K562 (cell line): ENCODE measurements around the gene ZFTA. TPM values are rescaled to one million over a fixed set of nuclear protein-coding genes. Genes with fewer than 3 reads are reported as not detected.

Source experiments
- HDAC3 ChIP-seq: fragments of 450-650 bp; IDR thresholded peaks from 2 replicates; pipeline ENCODE4 v1.6.1; 2018; ENCODE audit warnings: borderline replicate concordance, mild to moderate bottlenecking, moderate library complexity; ENCODE audit not compliant: partially characterized antibody
- HNRNPUL1 ChIP-seq: fragments of 200-400 bp; formaldehyde crosslinking; IDR thresholded peaks from 2 replicates; pipeline ENCODE4 v1.6.1; 2017; ENCODE audit warnings: low read length
- JUND ChIP-seq, 2 experiments: IDR thresholded peaks; 2 replicates in 1 of 2; 3 replicates in 1 of 2; pipeline ENCODE4 v1.6.1; 2011; ENCODE audit warnings: borderline replicate concordance in 2 of 2, low read depth in 2 of 2, low read length in 2 of 2, improper control_type of control experiment in 1 of 2, missing biosample characterization in 1 of 2, missing genetic modification characterization in 1 of 2, missing genetic modification reagents in 1 of 2
- MAZ ChIP-seq, 2 experiments: fragments of 450-650 bp in 1 of 2; sonication (generic) in 1 of 2; formaldehyde crosslinking; IDR thresholded peaks in 1 of 2; conservative IDR thresholded peaks in 1 of 2; 2 replicates each; pipeline versions ENCODE4 v1.4.0 to v1.5.0; 2020; ENCODE audit warnings: mild to moderate bottlenecking in 1 of 2, missing genetic modification reagents in 1 of 2
- ZFPM2 ChIP-seq: fragments of 250-450 bp; sonication (Bioruptor Pico); IDR thresholded peaks from 2 replicates; pipeline ENCODE4 v1.5.1; 2022; ENCODE audit warnings: mild to moderate bottlenecking
- ZNF274 ChIP-seq: IDR thresholded peaks from 2 replicates; pipeline ENCODE4 v1.6.1; 2011; ENCODE audit warnings: low read depth, mild to moderate bottlenecking, low read length, moderate library complexity, borderline replicate concordance
- ZNF75A ChIP-seq: fragments of 450-650 bp; formaldehyde crosslinking; IDR thresholded peaks from 2 replicates; pipeline ENCODE4 v1.4.0; 2020; ENCODE audit warnings: mild to moderate bottlenecking
- polyA plus RNA-seq, 8 experiments: library from polyadenylated mRNA; depleted of rRNA in 4 of 8; stranded (reverse) in 5 of 8; unstranded in 3 of 8; fragments of >200 nt; fragmentation: Nextera tagmentation in 2 of 8; fragmentation: Illumina TruSeq in 1 of 8; extraction: Ambion mirVana in 2 of 8; extraction: Trizol in 1 of 8; gene quantifications; 2 replicates each; pipeline versions ENCODE4 v1.2.1 to v1.2.3, GENCODE V29; 2011 to 2014; ENCODE audit warnings: inconsistent platforms in 1 of 8, missing spikeins in 1 of 8
- total RNA-seq, 7 experiments: library from RNA; depleted of rRNA in 6 of 7; stranded (reverse); fragments of >200 nt in 6 of 7; fragmentation: Illumina TruSeq in 2 of 7; extraction: Trizol in 2 of 7; gene quantifications; 2 replicates each; pipeline versions ENCODE4 v1.2.1 to v1.2.3, GENCODE V29; 2011 to 2021; ENCODE audit warnings: low replicate concordance in 1 of 7
- TF ChIP-seq, protein P1 (sequence below): sonication (generic); formaldehyde crosslinking; IDR thresholded peaks from 2 replicates; pipeline ENCODE4 v1.8.0; 2022; ENCODE audit warnings: mild to moderate bottlenecking, missing genetic modification reagents
- TF ChIP-seq, protein P2 (sequence below): fragments of 250-450 bp; sonication (Bioruptor Pico); IDR thresholded peaks from 2 replicates; pipeline ENCODE4 v1.5.0; 2022; ENCODE audit warnings: mild to moderate bottlenecking
- TF ChIP-seq, protein P3 (sequence below), 2 experiments: fragments of 250-450 bp in 1 of 2; fragments of 450-650 bp in 1 of 2; sonication (Bioruptor Pico) in 1 of 2; IDR thresholded peaks; 2 replicates each; pipeline versions ENCODE4 v1.6.1 to v1.8.0; 2016 to 2021; ENCODE audit warnings: mild to moderate bottlenecking in 2 of 2, moderate library complexity in 2 of 2, missing compliant biosample characterization in 1 of 2, missing genetic modification characterization in 1 of 2
- TF ChIP-seq, protein P4 (sequence below), 3 experiments: fragments of 200-800 bp in 1 of 3; fragments of 250-450 bp in 1 of 3; fragments of 450-650 bp in 1 of 3; sonication (Bioruptor Pico) in 1 of 3; sonication (Bioruptor generic) in 1 of 3; formaldehyde crosslinking in 1 of 3; IDR thresholded peaks; 2 replicates each; pipeline versions ENCODE4 v1.6.1 to v1.8.0; 2016 to 2022; ENCODE audit warnings: mild to moderate bottlenecking in 2 of 3, missing genetic modification characterization in 2 of 3, missing compliant biosample characterization in 1 of 3, moderate library complexity in 1 of 3
- TF ChIP-seq, protein P5 (sequence below): IDR thresholded peaks from 2 replicates; pipeline ENCODE4 v1.6.1; 2011; ENCODE audit not compliant: insufficient read length; ENCODE audit errors: extremely low read depth

The ZFTA gene
- total and polyA plus RNA-seq, 9 of the 15 experiments (the other 6 are each of a cell fraction or from before 2014, with no cell fraction given) = 0.45 to 12.3 (median 2.9) TPM

DNA sequence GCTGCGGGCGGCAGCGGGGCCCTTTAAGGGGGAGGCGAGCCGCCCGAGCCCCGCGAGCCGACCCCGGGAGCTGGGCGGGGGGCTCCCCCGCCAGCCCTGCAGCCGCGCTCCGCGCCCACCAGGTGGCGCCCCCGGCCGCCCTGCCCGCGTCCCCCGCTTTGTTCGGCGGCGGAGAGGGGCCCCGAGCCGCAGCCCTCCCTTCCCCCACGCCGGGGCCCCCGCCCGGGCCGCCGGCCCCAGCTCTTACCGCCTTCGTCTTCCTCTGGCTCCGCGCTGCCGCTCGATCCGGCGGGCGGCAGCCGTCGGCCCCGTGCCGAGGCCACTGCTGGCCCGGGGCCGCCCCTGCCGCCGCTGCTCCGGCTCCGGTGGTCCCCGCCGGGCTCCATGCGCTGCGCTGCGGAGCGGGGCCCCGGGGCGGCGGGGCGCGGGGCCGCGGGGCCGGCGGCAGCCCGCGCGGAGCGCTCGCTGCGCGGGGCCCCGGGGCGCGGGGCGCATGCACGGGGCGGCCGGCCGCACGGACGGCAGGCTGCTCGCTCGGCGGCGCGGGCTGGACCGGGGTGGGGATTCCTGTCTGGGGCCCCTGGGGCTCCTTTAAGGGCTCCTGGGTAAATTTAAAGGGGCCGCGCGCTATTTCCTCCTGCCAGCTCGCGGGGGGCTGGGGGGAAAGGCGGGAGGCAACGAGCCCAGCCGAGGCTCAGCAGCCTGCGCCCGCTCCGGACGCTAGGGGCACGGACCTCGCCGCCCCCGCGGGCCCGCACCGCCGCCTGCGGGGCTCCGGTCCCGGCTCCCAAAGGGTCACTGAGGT, at the start of gene ZFTA (continued):
- TF ChIP-seq, protein P1, sequence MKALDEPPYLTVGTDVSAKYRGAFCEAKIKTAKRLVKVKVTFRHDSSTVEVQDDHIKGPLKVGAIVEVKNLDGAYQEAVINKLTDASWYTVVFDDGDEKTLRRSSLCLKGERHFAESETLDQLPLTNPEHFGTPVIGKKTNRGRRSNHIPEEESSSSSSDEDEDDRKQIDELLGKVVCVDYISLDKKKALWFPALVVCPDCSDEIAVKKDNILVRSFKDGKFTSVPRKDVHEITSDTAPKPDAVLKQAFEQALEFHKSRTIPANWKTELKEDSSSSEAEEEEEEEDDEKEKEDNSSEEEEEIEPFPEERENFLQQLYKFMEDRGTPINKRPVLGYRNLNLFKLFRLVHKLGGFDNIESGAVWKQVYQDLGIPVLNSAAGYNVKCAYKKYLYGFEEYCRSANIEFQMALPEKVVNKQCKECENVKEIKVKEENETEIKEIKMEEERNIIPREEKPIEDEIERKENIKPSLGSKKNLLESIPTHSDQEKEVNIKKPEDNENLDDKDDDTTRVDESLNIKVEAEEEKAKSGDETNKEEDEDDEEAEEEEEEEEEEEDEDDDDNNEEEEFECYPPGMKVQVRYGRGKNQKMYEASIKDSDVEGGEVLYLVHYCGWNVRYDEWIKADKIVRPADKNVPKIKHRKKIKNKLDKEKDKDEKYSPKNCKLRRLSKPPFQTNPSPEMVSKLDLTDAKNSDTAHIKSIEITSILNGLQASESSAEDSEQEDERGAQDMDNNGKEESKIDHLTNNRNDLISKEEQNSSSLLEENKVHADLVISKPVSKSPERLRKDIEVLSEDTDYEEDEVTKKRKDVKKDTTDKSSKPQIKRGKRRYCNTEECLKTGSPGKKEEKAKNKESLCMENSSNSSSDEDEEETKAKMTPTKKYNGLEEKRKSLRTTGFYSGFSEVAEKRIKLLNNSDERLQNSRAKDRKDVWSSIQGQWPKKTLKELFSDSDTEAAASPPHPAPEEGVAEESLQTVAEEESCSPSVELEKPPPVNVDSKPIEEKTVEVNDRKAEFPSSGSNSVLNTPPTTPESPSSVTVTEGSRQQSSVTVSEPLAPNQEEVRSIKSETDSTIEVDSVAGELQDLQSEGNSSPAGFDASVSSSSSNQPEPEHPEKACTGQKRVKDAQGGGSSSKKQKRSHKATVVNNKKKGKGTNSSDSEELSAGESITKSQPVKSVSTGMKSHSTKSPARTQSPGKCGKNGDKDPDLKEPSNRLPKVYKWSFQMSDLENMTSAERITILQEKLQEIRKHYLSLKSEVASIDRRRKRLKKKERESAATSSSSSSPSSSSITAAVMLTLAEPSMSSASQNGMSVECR (CRISPR knock-in tag) = no peak
- TF ChIP-seq ZNF274 (no peak), JUND (IDR thresholded peaks at IDR 0.05; ENCODE audit: borderline replicate concordance, low read depth, low read length) (no peak), JUND (tag; IDR thresholded peaks at IDR 0.05; ENCODE audit: borderline replicate concordance, low read depth, low read length) (no peak), HDAC3 (no peak), HNRNPUL1 (no peak), ZFPM2 (CRISPR knock-in tag) (no peak), ZNF75A (CRISPR knock-in tag) (no peak), MAZ (CRISPR knock-in tag; conservative IDR thresholded peaks at IDR 0.05 in 1 of 2, IDR thresholded peaks at IDR 0.05 in 1 of 2) (peak in 1 of 2 experiments; percentile 0; a peak in 1 of 4 replicates)
- TF ChIP-seq, protein P2, sequence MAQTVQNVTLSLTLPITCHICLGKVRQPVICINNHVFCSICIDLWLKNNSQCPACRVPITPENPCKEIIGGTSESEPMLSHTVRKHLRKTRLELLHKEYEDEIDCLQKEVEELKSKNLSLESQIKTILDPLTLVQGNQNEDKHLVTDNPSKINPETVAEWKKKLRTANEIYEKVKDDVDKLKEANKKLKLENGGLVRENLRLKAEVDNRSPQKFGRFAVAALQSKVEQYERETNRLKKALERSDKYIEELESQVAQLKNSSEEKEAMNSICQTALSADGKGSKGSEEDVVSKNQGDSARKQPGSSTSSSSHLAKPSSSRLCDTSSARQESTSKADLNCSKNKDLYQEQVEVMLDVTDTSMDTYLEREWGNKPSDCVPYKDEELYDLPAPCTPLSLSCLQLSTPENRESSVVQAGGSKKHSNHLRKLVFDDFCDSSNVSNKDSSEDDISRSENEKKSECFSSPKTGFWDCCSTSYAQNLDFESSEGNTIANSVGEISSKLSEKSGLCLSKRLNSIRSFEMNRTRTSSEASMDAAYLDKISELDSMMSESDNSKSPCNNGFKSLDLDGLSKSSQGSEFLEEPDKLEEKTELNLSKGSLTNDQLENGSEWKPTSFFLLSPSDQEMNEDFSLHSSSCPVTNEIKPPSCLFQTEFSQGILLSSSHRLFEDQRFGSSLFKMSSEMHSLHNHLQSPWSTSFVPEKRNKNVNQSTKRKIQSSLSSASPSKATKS = no peak
- TF ChIP-seq, protein P3, sequence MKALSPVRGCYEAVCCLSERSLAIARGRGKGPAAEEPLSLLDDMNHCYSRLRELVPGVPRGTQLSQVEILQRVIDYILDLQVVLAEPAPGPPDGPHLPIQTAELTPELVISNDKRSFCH (CRISPR knock-in tag; IDR thresholded peaks at IDR 0.05) = no peak
- TF ChIP-seq, protein P3 (tag; IDR thresholded peaks at IDR 0.05) = no peak
- TF ChIP-seq, protein P4, sequence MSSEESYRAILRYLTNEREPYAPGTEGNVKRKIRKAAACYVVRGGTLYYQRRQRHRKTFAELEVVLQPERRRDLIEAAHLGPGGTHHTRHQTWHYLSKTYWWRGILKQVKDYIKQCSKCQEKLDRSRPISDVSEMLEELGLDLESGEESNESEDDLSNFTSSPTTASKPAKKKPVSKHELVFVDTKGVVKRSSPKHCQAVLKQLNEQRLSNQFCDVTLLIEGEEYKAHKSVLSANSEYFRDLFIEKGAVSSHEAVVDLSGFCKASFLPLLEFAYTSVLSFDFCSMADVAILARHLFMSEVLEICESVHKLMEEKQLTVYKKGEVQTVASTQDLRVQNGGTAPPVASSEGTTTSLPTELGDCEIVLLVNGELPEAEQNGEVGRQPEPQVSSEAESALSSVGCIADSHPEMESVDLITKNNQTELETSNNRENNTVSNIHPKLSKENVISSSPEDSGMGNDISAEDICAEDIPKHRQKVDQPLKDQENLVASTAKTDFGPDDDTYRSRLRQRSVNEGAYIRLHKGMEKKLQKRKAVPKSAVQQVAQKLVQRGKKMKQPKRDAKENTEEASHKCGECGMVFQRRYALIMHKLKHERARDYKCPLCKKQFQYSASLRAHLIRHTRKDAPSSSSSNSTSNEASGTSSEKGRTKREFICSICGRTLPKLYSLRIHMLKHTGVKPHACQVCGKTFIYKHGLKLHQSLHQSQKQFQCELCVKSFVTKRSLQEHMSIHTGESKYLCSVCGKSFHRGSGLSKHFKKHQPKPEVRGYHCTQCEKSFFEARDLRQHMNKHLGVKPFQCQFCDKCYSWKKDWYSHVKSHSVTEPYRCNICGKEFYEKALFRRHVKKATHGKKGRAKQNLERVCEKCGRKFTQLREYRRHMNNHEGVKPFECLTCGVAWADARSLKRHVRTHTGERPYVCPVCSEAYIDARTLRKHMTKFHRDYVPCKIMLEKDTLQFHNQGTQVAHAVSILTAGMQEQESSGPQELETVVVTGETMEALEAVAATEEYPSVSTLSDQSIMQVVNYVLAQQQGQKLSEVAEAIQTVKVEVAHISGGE (CRISPR knock-in tag; IDR thresholded peaks at IDR 0.05) = peak in 1 of 3 experiments; percentile 23; a peak in 1 of 6 replicates
- TF ChIP-seq, protein P5, sequence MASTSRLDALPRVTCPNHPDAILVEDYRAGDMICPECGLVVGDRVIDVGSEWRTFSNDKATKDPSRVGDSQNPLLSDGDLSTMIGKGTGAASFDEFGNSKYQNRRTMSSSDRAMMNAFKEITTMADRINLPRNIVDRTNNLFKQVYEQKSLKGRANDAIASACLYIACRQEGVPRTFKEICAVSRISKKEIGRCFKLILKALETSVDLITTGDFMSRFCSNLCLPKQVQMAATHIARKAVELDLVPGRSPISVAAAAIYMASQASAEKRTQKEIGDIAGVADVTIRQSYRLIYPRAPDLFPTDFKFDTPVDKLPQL = no peak
